GM12865 (cell line): Measurements from ENCODE around the gene HSD17B1.

Experiments used
- DNase-seq: peaks from one replicate; pipeline ENCODE4 v3.0.0; 2010; ENCODE audit warnings: low read depth
- H3K4me3 ChIP-seq: 2 replicates; pipeline ENCODE4 v1.5.1; 2011; ENCODE audit warnings: mild to moderate bottlenecking, low read depth, low read length, control low read depth
- CTCF ChIP-seq: IDR thresholded peaks from 2 replicates; pipeline ENCODE4 v1.5.1; 2011; ENCODE audit warnings: low read length, control low read depth, low read depth, inconsistent platforms; ENCODE audit not compliant: insufficient read depth; ENCODE audit errors: missing control alignments

Gene HSD17B1

GRCh38 chr17:42547001-42547461 is 5.7 kb upstream of the HSD17B1 start:
- no peak for DNase-seq
- H3K4me3 ChIP-seq: no peak overlapping the region
- no peak for TF ChIP-seq CTCF

- DNase-seq: no peak
- no peak overlapping the region; the same call in 1 of the 2 replicates for H3K4me3 ChIP-seq
- no peak for TF ChIP-seq CTCF
Measured at GRCh38 chr17:42547698-42548069, 5.0 kb upstream of the HSD17B1 start.

- peak; percentile 70 for TF ChIP-seq CTCF
- peak; percentile 89 for DNase-seq
- H3K4me3 ChIP-seq: peak overlapping the region; percentile 50
Measured at GRCh38 chr17:42548070-42548837, 4.5 kb upstream of the HSD17B1 start.

- DNase-seq: no peak
- TF ChIP-seq CTCF: no peak
- H3K4me3 ChIP-seq: peak overlapping the region; percentile 50
Measured at GRCh38 chr17:42548993-42549755, 3.5 kb upstream of the HSD17B1 start.

- H3K4me3 ChIP-seq: peak overlapping the region; percentile 97
Measured at GRCh38 chr17:42553161-42553818, 567 bp downstream of the HSD17B1 start.

GRCh38 chr17:42553866-42554249 is 1.1 kb downstream of the HSD17B1 start:
- no peak for TF ChIP-seq CTCF
- H3K4me3 ChIP-seq: peak overlapping the region; percentile 97
- no peak for DNase-seq

More at GRCh38 chr17:42553161-42553818, 567 bp downstream of the HSD17B1 start:
- TF ChIP-seq CTCF: no peak
- no peak for DNase-seq
